Stomach (tissue), 4 donors: ENCODE measurements around the gene MYO9A.
"Not testable (repeated sequence)": the region's sequence is repeated elsewhere in the genome, so short reads cannot be mapped to it uniquely, and the experiment has no call there.

ENCODE experiments used
- EP300 ChIP-seq: sonication (generic); formaldehyde crosslinking; IDR thresholded peaks from one replicate; pipeline ENCODE4 v1.6.1; 2017; ENCODE audit warnings: antibody characterized with exemption
- POLR2A ChIP-seq, 4 donors: fragments of 450-650 bp; IDR thresholded peaks; one replicate each; pipeline ENCODE4 v1.6.1; 2016; ENCODE audit warnings: antibody characterized with exemption in 4 of 4, control low read depth in 2 of 4, mild to moderate bottlenecking in 1 of 4, moderate library complexity in 1 of 4
- POLR2AphosphoS5 ChIP-seq, 3 donors: sonication (generic); formaldehyde crosslinking; IDR thresholded peaks; one replicate each; pipeline ENCODE4 v1.6.1; 2016; ENCODE audit warnings: antibody characterized with exemption in 3 of 3
- TF ChIP-seq, protein P1 (sequence below), 7 experiments: fragments of 450-650 bp in 4 of 7; fragments of 200-600 bp in 3 of 7; sonication (generic) in 3 of 7; IDR thresholded peaks; one replicate each; pipeline ENCODE4 v1.5.1; 2016 to 2019; ENCODE audit warnings: antibody characterized with exemption in 7 of 7, control low read depth in 2 of 7, mild to moderate bottlenecking in 1 of 7

DNA sequence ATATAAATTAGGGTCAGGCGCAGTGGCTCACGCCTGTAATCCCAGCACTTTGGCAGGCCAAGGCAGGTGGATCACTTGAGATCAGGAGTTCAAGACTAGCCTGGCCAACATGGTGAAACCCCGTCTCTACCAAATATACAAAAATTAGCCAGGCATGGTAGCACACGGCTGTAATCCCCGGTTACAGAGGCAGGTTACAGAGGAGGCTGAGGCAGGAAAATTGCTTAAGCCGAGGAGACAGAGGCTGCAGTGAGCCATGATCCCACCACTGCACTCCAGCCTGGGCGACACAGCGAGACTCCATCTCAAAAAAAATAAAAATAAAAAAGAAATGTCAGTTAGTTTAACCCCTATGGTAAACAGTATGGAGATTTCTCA is 46.5 kb downstream of the MYO9A start:
- TF ChIP-seq, protein P1, sequence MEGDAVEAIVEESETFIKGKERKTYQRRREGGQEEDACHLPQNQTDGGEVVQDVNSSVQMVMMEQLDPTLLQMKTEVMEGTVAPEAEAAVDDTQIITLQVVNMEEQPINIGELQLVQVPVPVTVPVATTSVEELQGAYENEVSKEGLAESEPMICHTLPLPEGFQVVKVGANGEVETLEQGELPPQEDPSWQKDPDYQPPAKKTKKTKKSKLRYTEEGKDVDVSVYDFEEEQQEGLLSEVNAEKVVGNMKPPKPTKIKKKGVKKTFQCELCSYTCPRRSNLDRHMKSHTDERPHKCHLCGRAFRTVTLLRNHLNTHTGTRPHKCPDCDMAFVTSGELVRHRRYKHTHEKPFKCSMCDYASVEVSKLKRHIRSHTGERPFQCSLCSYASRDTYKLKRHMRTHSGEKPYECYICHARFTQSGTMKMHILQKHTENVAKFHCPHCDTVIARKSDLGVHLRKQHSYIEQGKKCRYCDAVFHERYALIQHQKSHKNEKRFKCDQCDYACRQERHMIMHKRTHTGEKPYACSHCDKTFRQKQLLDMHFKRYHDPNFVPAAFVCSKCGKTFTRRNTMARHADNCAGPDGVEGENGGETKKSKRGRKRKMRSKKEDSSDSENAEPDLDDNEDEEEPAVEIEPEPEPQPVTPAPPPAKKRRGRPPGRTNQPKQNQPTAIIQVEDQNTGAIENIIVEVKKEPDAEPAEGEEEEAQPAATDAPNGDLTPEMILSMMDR (IDR thresholded peaks at IDR 0.05) = not testable (repeated sequence)
- TF ChIP-seq POLR2A (IDR thresholded peaks at IDR 0.05); POLR2AphosphoS5 (IDR thresholded peaks at IDR 0.05); EP300: not testable (repeated sequence)
